ENCODE data around the gene GABRG3.

Gene GABRG3

DNA sequence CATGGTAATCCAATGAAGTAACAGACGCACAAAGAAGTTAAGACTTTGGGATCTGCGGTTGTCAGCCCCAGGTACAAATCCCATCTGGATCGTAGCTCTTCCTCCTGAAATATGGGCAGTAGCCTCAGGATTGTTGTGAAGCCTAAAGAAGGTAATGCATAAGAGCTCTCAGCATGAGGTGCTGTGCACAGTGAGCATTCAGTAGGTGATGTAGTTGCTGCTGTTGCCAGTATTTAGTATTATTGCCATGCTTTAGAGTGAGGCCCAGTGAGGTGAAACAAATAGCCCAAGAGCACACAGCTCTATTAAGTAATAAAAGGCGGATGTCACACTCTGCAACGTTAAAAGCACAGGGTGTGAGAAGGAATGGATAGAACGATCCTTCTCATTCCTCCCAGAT is 225.7 kb downstream of the GABRG3 start:
- no peak for DNase-seq

DNA sequence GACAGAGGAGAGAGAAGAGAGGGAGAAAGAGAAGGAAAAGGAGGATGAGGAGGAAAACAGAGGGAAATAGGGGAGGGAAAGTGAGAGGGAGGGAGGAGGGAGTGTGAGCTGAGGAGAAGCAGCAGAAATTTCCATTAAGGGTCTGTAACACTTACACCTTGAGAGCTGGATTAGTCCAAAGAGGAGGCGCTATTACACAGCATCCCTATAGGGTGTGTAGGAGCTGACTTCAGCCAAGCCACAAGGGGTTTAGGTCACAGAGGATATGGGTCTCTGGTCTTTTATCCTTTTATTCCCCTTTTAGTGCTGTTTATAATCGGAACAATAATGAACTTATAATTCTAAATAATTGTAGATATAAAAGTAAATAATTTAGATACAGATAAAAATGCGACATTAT is 230.4 kb downstream of the GABRG3 start:
- no peak for DNase-seq

DNA sequence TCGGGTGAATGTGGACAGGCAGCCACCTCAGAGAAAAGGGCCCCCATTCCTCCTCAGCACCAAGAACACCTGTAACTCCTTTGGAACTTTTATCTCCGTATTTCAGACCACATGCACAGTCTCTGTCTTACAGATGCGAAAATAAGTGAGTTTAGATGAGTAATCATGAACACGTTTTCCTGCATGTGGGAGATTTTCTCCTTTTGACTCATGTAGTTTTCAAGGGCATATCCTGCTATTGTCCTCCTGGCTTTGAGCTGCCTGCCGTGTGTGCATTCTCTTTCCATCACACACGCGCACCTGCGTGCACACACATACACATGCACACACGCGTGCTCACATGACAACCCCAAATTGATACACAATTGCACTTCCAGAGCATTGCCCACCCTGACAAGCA is 239.2 kb downstream of the GABRG3 start:
- no peak for DNase-seq

DNA sequence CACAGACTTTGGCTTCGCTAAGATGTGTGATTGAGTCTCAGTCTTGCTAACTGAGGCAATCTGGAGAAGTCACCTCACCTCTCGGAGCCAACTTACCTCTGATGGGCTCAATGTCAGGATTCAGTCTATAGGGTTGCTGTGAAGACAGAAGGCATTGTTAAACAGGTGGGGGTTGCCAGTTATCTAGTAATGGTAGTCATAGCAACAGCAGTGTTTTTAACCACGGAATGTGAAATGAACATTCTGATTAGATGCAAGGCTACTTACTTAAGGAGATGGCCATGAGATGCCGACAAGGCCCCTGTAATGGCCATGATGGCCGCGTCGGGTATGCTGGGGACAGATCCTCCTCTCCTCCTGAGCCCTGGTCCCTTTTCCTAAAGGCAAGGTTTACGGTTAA is 243.1 kb downstream of the GABRG3 start:
- no peak for DNase-seq

DNA sequence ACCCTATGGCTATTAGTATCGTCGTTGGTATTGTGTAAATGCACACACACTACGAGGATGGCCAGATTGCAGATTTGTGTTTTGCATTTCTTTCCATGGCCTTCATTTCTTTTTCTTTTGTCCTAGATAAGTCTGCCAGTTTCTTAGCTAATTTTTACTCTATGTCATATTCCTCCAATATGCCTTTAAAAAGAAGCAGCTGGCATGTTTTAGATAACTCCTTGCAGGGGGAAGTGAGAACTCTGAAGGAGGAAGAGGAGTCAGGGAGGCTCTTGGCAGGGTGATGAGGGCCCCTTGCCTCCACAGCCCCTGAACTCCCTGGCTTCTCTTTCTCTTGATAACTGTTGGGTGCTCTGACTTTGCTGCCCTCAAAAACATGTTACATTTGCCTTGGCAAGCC is 244.0 kb downstream of the GABRG3 start:
- DNase-seq, result no peak

DNA sequence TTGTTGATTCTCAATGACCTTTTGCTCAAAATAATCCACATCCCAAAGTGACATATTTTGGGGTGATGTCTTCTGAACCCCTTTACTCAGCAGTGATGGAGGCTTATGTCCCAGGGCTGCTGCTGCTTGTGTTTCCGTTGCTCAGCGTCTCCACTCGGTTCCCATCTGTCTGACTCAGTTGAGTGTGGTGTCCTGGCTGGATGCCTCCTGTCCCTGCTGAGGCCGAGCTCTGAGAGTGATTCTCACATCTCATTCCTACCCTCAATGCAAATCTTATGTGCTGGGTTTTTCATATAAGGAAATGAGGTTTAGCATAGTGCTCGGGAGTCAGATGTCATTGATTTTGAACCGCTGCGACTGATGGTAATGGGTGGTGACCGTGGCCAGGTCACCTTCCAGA is 247.4 kb downstream of the GABRG3 start:
- DNase-seq, result no peak

DNA sequence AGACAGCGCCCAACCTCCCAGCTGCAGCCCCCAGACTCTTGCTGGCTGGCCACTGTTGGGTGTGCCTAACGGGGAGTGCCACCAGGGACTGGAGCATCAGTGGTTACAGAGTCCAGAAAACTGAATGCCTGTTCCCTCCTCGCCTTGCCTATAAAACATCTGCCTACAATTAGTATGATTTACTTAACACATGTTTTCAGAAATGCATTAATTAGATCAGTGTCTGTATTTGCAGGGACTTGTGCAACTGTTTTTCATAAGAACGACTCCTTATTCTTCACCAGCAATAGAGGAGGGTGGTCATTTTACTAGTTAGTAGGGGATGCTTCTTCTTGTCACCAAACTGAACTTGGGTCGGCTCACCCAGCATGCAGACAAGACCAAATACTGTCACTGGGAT is 248.7 kb downstream of the GABRG3 start:
- no peak for DNase-seq

DNA sequence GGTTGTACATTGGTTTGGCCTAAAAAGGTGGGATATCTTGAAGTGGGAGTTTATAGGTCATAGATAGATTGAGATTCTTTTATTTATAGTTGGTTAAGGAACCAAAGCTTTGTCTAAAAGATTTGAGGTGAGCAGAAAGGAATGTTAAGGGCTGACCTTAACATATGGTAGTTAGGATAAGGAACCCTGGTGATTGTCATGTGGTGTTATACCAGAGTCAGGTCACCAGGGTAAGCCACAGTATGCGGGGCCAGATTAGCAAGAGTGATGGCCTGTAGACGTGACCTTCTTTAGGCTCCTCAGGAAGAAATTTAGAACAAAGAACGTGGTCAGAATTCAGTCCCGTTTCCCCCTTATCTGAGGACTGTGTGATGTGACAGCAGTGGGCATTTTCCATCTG is 249.2 kb downstream of the GABRG3 start:
- no peak for DNase-seq

DNA sequence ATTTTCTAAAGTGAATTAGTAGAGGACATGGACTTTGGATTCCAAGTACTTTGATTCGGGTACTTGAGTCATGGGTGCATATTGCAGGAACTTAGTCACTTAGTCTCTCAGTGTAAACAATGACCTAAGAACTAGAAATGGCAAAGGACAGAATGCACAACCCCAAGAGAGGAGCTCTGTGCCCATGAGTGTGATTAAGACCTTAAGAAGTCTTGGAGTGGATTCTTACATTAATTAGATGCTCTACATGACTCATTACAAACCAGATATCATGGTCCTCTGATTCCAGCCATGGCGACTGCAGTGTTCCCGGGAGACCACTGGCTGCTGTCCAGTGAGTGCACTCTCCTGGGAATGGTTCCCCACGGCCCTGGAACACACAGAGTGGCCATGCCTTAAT is 251.5 kb downstream of the GABRG3 start:
- DNase-seq, result no peak

DNA sequence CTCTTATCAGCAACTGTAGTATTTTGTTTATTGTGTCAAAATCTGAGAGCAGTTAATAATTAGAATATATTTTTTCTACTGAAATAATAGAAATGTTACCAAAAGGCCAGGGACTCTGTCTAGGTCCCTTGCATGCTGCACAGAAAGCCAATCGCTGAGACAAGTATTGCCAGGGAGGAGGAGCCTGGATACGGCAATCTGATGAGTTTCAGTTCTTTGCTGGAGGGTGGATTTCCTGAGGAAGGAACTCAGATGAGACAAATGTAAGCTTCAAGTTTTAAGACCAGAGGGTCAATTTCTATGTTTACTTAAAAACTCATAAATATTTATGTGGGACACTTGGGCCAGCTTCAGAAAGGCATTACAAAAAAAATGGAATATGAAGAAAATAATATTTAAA is 252.2 kb downstream of the GABRG3 start:
- no peak for DNase-seq

DNA sequence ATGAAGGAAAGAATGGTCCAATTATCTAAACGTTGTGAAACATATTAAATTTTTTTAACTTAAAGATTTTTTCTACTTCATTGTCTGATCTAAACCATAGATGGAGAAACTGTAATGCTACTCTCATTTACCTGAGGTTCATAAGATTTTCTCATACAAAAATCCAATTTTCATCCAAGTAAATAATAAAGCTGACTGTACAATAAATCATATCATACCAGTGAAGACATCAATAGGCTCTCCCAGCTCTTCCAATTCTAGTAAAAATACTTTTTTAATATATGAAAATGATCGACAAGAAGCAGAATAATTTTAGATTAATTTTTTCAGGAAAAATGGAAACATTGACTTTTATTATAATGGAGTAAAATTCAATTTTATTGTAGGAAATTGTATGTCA is 260.8 kb downstream of the GABRG3 start:
- no peak for DNase-seq

DNA sequence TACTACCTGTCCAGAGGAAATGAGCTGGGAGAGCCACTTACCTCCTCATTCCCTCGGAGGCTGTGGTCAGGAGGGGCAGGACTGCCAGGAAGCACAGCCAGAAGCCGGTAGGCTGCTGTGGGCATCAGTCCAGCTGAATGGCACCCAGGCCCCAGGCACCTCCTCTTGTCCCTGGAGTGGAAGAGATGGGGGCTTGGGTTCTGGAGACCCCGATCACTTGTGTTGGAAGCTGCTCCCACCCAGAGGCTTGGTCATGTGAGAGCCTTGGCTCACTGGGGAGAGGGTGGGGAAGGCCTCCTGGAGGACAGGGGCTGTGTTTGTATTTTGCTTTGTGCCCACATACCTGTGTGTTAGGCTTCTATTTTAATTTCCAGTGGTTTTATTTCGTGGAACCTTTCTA is 261.9 kb downstream of the GABRG3 start:
- no peak for DNase-seq

DNA sequence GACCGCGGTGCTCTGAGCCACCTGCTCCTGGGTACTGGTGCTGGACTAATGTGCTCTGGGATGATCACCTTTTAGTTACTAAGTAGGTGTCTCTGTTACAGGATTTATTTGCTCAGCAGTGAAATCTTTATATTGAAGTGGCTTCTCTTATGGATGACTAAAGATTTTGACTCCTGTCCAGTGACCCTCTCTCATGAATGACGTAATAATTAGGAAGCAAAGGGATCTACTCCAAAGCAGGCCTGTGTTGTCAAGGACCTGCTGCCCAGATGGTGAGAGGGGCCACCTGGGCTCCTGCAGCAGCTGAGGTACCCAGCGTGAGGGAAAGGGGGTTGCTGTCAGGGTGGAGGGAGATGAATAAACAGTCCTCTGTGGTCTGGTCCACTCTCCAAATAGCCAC is 263.6 kb downstream of the GABRG3 start:
- no peak for DNase-seq

DNA sequence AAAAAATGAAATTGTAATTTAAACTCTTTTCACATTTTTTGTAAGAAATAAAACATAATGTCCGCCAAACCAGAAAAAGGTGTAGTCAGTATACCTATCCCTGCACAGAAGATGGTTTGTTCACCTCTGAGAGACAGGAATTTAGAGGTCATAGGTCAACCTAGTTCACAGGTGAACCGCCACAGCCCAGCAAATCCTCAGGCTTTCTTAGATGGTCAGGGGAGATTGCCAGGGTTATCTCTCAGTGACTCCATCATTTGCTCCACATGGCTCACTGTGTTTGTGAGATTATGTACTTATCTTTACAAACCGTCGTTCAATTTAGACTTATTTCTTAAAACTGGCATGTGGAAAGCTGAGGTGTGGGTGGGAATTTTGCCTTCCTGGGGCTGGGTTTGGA is 264.2 kb downstream of the GABRG3 start:
- no peak for DNase-seq

DNA sequence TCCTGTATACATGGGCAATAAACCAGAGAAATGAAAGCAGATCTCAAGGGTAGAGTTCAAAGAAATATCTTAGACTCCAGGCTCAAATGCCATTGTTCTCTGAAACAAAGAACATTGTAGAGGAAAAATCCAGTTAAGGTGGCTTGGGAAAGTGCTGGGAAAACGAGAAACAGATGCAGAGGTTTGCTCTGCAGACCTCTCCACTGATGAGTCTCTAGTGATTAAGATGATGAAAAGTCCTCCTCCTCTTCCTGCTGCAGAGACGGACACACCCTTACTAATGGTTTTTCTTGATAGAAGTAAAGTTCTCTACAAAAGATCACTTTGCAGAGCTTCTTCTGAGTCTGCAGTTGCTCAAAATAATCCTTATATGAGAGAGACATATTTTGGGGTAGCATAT is 264.7 kb downstream of the GABRG3 start:
- no peak for DNase-seq

DNA sequence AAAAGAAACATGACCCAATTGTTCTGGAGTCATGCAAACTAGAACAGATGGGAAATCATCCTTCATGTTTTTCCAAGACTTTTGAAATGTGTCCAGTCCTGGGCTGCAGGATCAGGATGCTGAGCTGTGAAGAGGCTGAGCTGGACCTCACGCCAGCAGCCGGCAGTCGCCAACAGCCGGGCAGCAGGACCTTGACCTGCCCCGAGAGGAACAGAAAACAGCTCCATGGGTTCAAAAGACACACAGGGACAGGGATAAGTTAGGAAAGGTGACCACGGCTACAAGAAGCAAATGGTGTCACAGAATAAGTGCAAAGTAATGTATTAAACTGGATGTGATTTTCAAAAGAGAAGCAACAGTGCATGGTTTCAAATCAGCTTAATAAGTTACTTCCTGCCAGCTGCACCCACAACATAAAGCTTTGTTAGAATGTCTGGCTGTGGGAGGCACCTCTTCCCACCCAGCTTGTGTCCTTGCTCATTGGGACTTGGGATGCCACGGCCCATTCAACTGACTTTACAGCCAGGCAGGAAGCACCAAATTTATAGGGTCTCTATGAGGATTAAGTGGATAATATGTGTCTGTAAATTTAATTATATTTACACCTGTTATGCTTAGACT is 266.4 kb downstream of the GABRG3 start:
- DNase-seq, result no peak

DNA sequence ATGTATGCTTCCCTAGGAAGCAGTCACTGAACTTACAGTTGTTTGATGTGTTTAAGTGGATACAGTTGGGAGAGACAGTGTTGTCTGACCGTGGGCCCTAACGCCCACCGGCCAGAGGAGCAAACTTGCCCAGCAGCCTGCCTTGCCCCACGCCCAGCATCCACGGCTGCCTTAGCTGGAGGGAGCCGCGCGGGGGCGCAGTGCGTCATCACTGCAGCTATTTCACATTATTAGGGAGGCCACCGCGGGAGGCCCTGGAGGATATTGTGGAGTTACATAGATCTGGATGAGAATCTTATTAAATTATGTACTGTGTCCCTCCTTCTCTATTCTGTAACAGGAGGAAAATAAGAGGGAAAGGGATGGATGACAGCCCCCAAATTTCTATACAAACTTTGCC is 267.2 kb downstream of the GABRG3 start:
- DNase-seq, result no peak

DNA sequence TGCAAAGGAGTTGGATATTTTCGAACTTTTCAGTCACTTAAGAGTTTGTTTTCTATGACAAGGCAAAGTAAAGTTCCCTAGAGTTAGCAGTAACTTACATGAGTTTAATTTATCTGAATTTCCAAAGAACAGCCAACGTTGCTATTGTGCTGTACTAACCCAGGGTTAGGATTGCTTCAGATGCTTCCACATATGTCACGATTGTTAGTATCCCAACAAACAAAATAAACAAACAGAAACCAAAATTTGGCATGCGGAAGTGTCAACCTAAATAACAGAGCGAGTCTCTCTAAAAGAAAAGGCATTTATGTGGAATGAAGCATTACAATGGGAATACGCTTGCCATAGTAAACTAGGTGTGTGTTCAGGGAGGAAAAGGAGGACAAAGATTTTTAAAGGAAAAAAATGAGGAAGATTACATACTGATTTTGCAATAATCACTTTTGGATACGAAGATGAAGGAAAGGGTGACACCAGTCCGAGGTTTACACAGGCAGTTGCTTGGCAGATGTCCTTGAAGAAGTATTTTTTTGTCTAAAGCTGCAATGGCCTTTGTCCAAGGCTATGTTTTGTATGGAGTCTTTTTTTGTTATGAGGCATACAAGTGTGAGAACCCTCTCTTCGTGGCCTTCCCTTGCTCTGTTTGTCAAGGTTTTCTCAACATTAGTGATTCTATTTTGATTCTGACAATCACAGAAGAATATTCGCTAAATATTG is 267.9 kb downstream of the GABRG3 start:
- DNase-seq, result no peak

DNA sequence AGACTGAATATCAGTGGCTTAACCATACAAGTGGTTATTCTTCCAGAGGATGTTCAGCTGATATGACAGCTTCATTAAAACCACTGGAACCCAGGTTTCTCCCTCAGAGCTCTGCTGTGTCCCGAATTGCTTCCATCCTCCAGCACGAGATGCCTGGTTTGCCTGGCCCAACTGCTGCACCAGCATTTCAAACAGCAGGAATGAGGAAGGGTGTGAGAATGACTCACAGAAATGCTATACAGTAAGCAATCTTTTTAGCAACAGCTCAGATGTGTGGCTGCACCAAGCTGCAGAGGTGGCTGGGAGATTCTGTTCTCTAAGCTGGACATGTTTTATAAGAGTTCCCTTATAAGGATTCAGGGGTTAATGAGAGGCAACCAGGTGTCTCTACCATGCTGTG is 271.0 kb downstream of the GABRG3 start:
- DNase-seq, result no peak

DNA sequence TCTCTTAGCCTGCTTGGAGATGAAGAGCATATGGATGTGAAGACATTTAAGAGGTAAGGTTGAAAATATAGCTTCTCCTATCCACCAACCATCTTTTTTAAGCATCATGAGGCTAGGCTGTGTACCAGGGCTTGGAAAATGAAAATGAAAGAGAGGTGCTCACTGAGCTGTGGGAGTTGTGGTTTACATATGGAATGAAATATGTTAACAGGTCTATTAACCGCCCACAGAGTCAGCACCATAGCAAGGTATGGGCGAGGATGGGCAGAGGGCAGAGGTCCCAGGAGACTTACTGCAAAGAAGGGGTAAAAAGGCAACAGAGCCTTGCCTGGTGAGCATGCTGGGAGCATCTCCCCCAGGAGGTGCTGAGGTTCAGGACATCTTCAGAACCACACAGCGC is 273.1 kb downstream of the GABRG3 start:
- DNase-seq, result no peak

DNA sequence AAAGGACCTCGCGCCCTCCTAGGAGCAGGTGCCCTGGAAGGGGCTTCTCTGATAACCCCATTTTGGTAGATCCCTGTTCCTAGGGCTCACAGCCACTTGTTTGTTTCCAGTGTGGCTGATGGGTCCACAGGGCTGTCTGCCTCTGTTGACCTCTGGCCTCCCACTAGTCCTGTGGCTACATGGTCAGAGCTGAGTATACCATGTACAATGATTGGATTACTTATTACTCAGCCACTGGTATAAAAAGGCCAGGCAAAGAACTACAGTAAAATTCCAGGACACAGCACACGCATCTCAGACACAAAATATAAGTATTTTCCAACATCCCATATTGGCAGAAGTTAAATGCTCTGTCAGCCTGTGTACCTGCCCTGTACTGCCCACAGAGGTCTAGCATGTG is 277.3 kb downstream of the GABRG3 start:
- DNase-seq, result no peak

DNA sequence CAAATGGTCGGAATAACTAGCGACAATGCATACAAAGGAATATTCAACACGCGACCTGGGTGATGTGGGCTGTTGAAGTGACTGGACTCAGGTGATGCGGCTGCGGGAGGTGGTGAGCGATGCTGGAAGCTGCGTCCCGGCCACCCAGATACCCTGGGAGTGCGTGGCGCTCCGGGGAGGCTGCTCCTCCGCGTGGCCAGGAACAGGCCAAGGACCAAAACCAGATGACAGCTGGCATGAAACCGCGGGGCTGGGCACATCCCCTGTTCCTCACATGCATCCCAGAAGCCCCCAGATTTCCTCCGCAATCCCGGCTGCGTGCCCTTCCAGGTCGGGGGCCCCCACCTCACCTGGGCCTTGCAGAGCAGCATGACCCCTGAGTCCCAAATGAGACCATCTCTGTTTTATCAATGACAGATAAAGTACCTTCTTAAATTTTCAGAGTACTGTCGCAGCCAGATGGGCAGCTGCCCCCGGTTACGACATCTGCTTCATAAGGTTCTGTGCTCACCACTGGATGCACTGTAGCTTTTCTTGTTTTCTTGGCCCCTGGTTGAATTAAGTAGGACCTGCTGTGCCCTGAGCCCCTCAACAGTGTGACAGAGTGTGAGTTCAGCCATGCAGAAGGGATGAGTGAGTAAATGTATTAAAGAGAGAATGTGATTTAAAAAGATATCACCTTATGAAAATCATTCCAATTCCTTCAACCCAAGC is 278.2 kb downstream of the GABRG3 start:
- no peak for DNase-seq

DNA sequence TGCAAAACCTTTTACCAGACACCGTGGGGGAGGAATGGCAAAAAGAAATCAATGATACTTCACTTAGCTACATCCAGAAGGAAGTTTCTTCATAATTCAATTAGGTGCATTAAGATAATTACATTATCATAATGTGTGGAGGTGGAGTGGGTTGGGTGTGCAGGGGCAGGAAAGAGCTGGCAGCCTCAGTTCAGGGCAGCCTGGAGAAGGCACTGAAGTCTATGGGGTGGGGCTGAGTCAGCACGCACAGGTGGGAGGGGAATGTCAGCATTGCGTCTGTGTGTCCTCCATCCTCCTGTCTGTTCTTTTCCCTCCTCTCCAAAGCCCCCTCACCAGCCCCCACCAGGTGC is 278.8 kb downstream of the GABRG3 start:
- no peak for DNase-seq

DNA sequence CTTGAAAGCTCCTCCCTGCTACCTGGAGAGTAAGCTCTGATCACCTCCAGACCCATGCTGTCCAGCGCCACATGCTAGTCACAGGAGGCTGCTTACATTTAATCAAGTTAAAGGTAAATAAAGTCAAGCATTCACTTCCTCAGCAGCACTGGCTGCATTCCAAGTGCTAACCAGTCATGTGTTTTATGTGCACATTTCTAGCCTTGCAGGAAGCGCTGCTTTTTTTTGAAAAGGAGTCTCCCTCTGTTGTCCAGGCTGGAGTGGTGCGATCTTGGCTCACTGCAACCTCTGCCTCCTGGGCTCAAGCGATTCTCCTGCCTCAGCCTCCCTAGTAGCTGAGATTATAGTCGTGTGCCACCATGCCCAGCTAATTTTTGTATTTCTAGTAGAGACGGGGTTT is 279.2 kb downstream of the GABRG3 start:
- DNase-seq, result no peak

DNA sequence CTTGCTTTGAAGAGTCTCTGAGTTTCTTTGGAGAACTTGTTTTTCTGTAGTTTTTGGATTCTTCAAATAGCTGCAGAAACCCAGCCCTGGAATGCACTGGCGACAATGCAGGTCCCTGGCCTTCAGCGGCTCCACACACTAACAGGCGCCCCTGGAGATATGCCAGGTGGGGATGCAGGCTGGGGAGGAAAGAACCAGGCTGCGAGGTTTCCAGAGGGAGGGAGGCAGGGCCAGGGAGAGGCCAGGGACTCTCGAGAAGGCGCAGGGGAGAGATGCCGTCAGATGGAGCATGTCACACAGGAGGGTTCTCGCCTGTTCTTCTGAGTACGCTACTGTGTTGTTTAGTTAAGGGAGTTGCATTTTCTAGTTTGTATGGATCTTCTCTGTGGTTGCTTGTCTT is 283.1 kb downstream of the GABRG3 start:
- DNase-seq, result no peak
